WTC11 (cell line): ENCODE data around the gene DOK4. TPM values are rescaled to one million over a fixed set of nuclear protein-coding genes. Genes with fewer than 3 reads are reported as not detected.

Experiments used
- total RNA-seq: library from RNA; stranded (reverse); gene quantifications from 3 replicates; pipeline ENCODE4 v1.2.3, GENCODE V29; 2021

Gene DOK4
- total RNA-seq, 1 experiment from 2014 or later, result 25.0 TPM

Other genes starting within 250 kb of the DOK4 start
- gene ARL2BP, start 241.2 kb downstream of the DOK4 start, total RNA-seq, result 10.6 to 12.4 TPM (median 12.3 TPM) in 3 replicates
- gene PLLP, start 201.8 kb downstream of the DOK4 start, total RNA-seq, result 2.8 to 3.4 TPM (median 3.2 TPM) in 3 replicates
- 0.35 to 0.60 TPM (median 0.44 TPM) in 3 replicates for gene CCL22, start 127.7 kb downstream of the DOK4 start, total RNA-seq
- 0.66 to 1.2 TPM (median 1.1 TPM) in 3 replicates for gene CX3CL1, start 114.0 kb downstream of the DOK4 start, total RNA-seq
- gene CCL17, start 81.7 kb downstream of the DOK4 start, total RNA-seq, result not detected in 3 replicates
- 85.9 to 94.7 TPM (median 87.9 TPM) in 3 replicates for gene CIAPIN1, start 39.1 kb downstream of the DOK4 start, total RNA-seq
- gene COQ9, start 39.0 kb downstream of the DOK4 start, total RNA-seq, result 39.2 to 40.2 TPM (median 39.8 TPM) in 3 replicates
- gene POLR2C, start 23.8 kb downstream of the DOK4 start, total RNA-seq, result 67.9 to 75.4 TPM (median 67.9 TPM) in 3 replicates
- gene CCDC102A, start 50.1 kb upstream of the DOK4 start, total RNA-seq, result 5.2 to 7.1 TPM (median 6.8 TPM) in 3 replicates
- gene ADGRG5, start 56.1 kb upstream of the DOK4 start, total RNA-seq, result 9.1 to 9.9 TPM (median 9.5 TPM) in 3 replicates
- 1.7 to 2.6 TPM (median 2.0 TPM) in 3 replicates for gene ADGRG1, start 142.1 kb upstream of the DOK4 start, total RNA-seq
- 0.44 to 1.4 TPM (median 0.71 TPM) in 3 replicates for gene ADGRG3, start 181.8 kb upstream of the DOK4 start, total RNA-seq
- 0.16 to 0.37 TPM in 2 of 3 replicates, not detected in the other for gene DRC7, start 208.3 kb upstream of the DOK4 start, total RNA-seq
- 38.7 to 60.4 TPM (median 41.0 TPM) in 3 replicates for gene KATNB1, start 249.3 kb upstream of the DOK4 start, total RNA-seq